Measurements from ENCODE around the gene FAM83G.
A peak's percentile ranks its signal among the peaks of the same experiment; 100 is the strongest.
"Not testable (repeated sequence)": the region's sequence is repeated elsewhere in the genome, so short reads cannot be mapped to it uniquely, and the experiment has no call there.

The FAM83G gene

DNA sequence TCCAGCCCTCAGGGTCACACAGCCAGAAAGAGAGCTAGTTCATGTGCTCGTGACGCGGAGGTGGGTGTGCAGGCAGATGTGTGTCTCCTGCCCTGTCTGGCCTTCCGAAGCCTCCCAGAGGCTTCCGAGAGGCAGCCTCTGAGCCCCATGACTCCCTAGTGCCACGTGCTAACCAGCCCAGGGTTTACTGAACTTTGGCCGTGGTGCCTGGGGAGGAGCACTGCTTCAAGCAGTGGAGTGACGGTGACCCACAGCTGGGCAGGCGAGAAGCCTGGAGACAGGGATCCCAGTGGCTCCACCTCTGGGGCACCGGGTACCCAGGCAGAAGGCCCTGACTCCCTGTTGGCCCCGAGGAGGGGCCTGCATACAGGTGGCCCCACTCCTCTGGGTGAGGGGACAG lies 24.1 kb upstream of the FAM83G start:
- H3K4me3 ChIP-seq (ENCODE audit: low read depth, low read length); H3K9me3 ChIP-seq (ENCODE audit: control insufficient read depth, insufficient read depth, low read depth, low read length); CTCF ChIA-PET; H3K27ac ChIP-seq (ENCODE audit: extremely low read depth, low read depth, low read length); H3K4me1 ChIP-seq (ENCODE audit: control insufficient read depth, insufficient read depth, low read length); POLR2A ChIA-PET; H3K36me3 ChIP-seq (ENCODE audit: control insufficient read depth in 2 of 2, insufficient read depth in 1 of 2, low read length in 2 of 2): not testable (repeated sequence)

DNA sequence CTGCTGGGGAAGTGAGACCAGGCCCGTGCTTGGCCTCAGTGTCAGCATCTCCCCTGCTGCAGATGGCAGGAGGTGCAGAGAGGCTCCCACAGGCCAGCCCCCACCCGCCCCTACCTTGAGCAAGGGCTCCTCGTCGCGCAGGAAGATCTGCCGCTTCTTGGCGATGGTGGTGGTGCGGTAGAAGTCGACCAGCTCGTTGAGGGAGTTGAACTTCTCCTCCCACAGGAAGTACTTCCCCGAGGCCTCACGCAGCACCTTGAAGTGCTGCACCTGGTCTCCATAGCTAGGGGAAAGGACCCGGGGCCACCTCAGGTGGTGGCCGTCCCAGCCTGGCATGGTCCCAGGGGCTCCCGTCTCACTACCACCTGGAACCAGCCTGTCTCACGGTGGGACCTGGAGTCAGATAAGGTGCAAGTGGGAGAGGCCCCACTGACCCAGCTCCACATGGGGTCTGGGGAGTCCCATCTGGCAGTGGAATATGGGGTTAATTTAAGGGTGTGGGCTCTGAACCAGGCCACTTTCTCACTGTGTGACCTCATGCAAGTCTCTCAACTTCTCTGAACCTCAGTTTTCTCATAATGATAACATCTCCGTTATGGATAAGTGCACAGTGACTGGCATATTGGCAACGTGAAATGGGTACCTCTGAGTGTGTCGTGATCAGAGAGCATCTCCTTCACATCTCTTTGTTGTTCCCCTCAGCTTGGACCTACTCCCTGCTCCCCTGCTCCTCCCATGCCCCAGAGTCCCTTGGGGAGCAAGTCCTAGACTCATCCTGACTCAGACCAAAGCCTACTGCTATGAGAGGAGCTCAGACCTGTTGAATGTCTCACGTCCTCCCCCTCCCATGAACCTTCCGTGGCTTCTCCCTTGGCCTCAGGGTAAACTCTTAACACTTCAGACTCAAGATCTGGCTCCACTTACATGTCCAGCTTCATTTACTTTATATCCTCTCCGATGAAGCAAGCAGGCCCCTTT lies 19.8 kb upstream of the FAM83G start:
- Histone ChIP-seq H3K4me1 (ENCODE audit: control insufficient read depth, insufficient read depth, low read length) (no peaks in the 10 kb centered on the region), H3K36me3 (ENCODE audit: control insufficient read depth in 2 of 2, insufficient read depth in 1 of 2, low read length in 2 of 2) (no peaks in the 10 kb centered on the region), H3K27ac (ENCODE audit: extremely low read depth, low read depth, low read length) (no peak overlapping the region), H3K9me3 (ENCODE audit: control insufficient read depth, insufficient read depth, low read depth, low read length) (no peaks in the 10 kb centered on the region), H3K4me3 (ENCODE audit: low read depth, low read length) (no peak overlapping the region)
- ChIA-PET CTCF (interaction anchor here (0.9 to 4.8 kb wide), 2 partner anchors 64 to 398 kb away, joined by 3 to 31 read pairs; no protein-coding TSS in a partner anchor), POLR2A (no interaction called here)
- TF ChIP-seq SALL2 (tag by site-specific recombination; IDR thresholded peaks at IDR 0.05; ENCODE audit: borderline replicate concordance) (no peak), SCRT2 (tag by site-specific recombination; IDR thresholded peaks at IDR 0.05) (peak; percentile 91), ZNF768 (tag by site-specific recombination; IDR thresholded peaks at IDR 0.05) (no peak), KLF10 (tag by site-specific recombination; IDR thresholded peaks at IDR 0.05) (no peak), PRDM10 (tag by site-specific recombination; IDR thresholded peaks at IDR 0.05) (0 out of 2 replicates have a peak, but pooled peaks have one; percentile 12), SCRT1 (tag by site-specific recombination; IDR thresholded peaks at IDR 0.05; ENCODE audit: borderline replicate concordance) (peak; percentile 91; the same call in 1 of the 2 replicates), ZNF423 (tag by site-specific recombination; IDR thresholded peaks at IDR 0.05) (no peak), ZNF37A (tag by site-specific recombination; IDR thresholded peaks at IDR 0.05) (no peak), ZNF791 (tag by site-specific recombination; IDR thresholded peaks at IDR 0.05) (no peak), ZNF596 (tag by site-specific recombination; IDR thresholded peaks at IDR 0.05) (no peak), ZNF549 (tag by site-specific recombination; IDR thresholded peaks at IDR 0.05) (no peak), ZFP3 (tag by site-specific recombination; IDR thresholded peaks at IDR 0.05; ENCODE audit: low read depth) (no peak), ZNF530 (tag by site-specific recombination; IDR thresholded peaks at IDR 0.05; ENCODE audit: low read depth) (no peak)

DNA sequence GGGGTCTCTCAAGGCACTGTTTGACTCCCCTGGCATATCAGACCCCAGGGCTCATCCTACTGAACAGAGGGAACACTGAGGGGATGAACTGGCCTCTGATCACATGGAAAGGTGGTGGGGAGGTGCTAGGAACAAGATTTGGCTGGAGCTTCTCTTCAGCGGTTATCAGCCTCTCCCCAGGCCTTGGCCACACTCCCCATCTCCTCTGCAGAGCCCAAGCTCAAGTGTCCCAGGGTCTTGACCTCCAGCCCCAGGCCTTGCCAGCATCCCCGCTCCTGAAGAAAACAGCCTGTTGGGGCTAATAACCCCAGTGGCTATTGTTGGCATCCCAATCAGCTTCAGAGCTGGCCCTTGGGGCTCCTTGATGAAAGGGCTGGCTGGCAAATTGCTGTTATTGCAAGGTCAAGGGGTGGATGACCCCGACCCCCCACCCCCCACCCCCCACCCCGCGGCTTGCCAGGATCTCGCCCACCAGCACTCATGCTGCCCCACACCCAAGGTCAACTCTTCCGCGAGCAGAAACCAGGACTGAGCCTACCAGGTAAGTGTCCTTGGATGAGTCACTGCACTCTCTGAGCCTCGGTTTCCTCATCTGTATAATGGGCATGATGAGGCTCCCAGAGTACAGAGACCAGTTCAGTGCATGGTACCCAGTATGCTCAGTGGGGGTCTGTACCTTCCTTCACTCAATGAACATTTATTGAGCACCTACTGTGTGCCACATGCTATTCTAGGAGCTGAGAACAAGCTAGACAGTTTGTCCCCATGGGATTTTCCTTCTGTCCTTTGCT lies 18.8 kb upstream of the FAM83G start:
- Histone ChIP-seq H3K4me1 (ENCODE audit: control insufficient read depth, insufficient read depth, low read length) (no peaks in the 10 kb centered on the region), H3K36me3 (ENCODE audit: control insufficient read depth in 2 of 2, insufficient read depth in 1 of 2, low read length in 2 of 2) (no peaks in the 10 kb centered on the region), H3K27ac (ENCODE audit: extremely low read depth, low read depth, low read length) (no peak overlapping the region), H3K9me3 (ENCODE audit: control insufficient read depth, insufficient read depth, low read depth, low read length) (no peaks in the 10 kb centered on the region), H3K4me3 (ENCODE audit: low read depth, low read length) (no peak overlapping the region)
- ChIA-PET CTCF (interaction anchor here (0.9 to 4.8 kb wide), 4 partner anchors 54 to 398 kb away, joined by 3 to 31 read pairs (median 5); no protein-coding TSS in a partner anchor), POLR2A (interaction anchor here (1.7 kb wide), 2 partner anchors 19 to 22 kb away, joined by 3 to 5 read pairs; partner anchors contain the start of gene FAM83G)
- TF ChIP-seq PRDM2 (tag by site-specific recombination; IDR thresholded peaks at IDR 0.05; ENCODE audit: borderline replicate concordance): no peak
- TF ChIP-seq, protein P1, sequence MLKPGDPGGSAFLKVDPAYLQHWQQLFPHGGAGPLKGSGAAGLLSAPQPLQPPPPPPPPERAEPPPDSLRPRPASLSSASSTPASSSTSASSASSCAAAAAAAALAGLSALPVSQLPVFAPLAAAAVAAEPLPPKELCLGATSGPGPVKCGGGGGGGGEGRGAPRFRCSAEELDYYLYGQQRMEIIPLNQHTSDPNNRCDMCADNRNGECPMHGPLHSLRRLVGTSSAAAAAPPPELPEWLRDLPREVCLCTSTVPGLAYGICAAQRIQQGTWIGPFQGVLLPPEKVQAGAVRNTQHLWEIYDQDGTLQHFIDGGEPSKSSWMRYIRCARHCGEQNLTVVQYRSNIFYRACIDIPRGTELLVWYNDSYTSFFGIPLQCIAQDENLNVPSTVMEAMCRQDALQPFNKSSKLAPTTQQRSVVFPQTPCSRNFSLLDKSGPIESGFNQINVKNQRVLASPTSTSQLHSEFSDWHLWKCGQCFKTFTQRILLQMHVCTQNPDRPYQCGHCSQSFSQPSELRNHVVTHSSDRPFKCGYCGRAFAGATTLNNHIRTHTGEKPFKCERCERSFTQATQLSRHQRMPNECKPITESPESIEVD (tag by site-specific recombination; IDR thresholded peaks at IDR 0.05): no peak
- no peak for TF ChIP-seq ZNF19 (tag by site-specific recombination; IDR thresholded peaks at IDR 0.05; ENCODE audit: low read depth)
- TF ChIP-seq ZNF544 (tag by site-specific recombination; IDR thresholded peaks at IDR 0.05): no peak
